ENCODE results near the gene ANGPTL8.

The ANGPTL8 gene

DNA sequence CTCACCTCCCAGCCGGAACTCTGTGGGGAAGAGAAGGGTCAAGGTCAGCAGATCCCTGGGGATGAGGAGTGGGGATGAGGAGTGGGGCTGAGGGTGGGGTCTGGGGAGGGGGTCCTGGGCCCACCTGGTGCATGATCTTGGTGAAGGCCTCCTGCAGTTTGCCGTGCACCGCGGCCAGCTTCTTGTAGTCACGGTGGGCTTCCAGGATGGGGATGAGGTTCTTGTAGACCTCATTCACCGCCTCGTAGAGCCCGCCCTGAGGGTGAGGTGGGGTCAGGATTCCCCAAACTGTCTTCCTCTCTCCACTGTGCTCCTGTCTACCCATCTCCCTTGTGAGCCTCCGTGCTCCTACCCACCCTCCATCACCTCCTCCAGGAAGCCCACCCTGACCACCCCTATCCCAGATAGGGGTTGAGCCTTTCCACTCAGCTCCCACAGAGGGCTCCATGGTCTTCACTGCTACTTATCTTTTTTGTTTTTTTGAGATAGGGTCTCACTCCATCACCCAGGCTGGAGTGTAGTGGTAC is 35.3 kb upstream of the ANGPTL8 start:
- DNase-seq = no peak

DNA sequence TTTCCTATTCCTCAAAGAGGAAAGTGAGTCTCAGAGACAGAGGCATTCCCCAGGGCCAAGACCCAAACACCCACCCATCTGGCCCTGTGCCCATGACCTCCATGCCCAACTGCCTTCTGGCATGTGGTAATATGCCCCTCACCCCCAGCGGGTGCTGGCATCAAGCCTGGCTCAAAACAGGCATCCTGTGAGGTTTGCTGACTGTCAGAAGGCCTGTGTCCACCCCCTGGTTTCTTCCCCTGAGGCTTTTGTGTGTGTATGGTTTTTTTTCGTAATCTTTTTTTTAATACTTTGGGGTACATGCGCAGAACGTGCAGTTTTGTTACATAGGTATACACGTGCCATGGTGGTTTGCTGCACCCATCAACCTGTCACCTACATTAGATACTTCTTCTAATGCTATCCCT is 34.5 kb upstream of the ANGPTL8 start:
- DNase-seq = no peak

DNA sequence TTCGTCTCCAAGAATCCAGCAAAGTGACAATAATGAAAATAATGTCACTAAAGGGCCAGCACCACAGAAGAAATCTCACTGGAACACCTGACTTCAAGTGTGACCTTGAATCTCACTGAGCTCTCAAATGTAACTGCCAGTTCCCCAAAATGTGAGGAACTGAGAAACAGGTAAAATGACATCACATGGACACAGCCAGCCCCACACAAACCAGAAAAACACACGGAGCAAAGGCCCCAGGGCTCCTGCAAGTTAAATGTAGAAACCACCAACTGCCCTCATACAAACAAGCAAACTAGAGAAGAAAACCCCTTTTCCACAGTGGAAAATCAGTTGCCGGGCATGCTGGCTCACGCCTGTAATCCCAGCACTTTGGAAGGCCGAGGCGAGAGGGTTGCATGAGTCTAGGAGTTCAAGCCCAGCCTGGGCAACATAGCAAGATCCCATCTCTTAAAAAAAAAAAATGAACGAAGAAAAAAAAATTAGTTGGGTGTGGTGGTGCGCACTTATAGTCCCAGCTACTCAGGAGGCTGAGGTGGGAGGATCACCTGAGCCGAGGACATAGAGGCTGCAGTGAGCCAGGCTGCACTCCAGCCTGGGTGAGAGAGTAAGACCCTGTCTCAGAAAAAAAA is 33.4 kb upstream of the ANGPTL8 start:
- DNase-seq = no peak

DNA sequence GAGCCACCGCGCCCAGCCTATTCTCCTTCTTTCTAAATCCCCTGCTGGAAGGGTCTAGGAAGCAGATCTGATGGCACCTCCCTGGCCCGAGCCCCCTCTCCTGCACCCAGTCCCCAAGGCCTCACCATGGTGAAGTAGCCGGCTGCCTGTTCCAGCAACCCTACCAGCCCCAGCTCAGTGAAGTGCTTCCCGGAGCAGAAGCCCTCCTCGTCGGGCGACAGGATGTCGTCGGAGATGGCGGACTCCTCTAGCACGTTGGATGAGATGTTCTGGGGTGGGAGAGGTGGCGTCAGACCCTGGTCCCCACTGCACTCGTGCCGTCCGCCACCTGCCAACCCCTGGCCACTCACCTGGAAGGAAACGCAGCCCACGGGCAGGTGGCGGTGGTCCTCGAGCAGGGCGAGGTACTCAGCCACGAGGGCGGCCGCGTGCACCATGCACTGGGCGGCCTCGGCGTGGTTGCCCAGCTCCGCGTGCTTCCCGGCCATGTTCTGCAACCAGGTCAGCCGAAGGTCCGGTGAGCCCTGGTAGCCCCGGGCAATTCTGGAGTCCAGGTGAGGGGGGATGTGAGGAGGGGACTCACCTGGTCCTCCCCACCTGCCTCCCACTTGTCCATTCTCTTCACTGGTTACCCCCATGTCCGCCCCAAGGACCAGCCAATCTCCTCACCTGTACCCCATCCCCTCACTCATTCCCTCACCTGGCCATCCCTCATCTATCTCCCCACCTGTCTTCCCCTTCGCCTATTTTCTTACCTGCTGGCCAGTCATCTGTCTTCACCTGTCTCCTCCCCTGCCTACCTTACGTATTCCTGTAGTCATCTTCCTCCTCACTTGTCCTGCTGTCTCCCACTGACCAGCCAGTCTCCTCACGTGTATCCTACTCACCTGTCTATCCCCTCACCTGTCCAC is 30.6 kb upstream of the ANGPTL8 start:
- no peak for DNase-seq

DNA sequence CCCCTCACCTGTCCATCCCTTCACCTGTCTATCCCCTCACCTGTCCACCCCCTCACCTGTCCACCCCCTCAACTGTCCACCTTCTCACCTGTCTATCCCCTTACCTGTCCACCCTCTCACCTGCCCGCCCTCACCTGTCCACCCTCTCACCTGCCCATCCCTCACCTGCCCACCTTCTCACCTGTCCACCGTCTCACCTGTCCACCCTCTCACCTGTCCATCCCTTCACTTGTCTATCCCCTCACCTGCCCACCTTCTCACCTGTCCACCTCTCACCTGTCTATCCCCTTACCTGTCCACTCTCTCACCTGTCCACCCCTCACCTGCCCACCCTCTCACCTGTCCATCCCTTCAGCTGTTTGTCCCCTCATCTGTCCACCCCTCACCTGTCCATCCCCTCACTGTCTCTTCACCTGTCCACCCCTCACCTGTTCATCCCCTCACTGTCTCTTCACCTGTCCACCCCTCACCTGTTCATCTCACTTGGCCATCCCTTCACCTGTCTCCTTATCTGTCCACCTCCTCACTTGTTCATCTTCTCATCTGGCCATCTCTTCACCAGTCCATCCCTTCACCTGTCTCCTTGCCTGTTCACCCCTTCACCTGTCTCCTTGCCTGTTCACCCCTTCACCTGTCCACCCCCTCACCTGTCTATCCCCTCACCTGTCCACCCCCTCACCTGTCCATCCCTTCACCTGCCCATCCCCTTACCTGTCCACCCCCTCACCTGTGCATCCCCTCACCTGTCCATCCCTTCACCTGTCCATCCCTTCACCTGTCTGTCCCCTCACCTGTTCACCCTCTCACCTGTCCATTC is 29.4 kb upstream of the ANGPTL8 start:
- DNase-seq = no peak

DNA sequence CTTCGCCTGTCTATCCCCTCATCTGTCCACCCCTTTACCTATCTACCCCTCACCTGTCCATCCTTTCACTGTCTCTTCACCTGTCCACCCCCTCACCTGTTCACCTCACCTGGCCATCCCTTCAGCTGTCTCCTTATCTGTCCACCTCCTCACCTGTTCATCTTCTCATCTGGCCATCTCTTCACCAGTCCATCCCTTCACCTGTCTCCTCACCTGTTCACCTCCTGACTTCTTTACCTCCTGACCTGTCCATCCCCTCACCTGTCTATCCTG is 28.8 kb upstream of the ANGPTL8 start:
- DNase-seq = no peak

DNA sequence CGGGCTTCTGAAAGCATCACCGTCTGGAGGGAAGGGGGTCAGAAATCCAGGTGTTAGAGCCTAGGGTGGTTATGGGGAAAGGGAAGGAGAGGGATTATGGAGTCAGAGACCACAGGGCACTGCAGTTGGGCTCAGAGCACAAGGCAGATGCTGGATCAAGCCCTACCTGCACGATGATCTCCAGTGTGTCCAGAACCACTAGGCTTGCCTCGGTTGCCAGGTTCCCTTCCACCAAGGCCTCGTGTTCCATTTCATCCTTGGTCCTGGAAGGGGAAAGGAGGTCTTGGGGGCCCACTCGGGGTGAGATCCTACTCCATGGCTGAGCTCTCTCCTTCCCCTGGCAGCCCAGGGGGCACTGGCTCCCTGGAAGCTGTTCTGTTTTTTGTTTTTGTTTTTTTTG is 25.0 kb upstream of the ANGPTL8 start:
- no peak for DNase-seq

DNA sequence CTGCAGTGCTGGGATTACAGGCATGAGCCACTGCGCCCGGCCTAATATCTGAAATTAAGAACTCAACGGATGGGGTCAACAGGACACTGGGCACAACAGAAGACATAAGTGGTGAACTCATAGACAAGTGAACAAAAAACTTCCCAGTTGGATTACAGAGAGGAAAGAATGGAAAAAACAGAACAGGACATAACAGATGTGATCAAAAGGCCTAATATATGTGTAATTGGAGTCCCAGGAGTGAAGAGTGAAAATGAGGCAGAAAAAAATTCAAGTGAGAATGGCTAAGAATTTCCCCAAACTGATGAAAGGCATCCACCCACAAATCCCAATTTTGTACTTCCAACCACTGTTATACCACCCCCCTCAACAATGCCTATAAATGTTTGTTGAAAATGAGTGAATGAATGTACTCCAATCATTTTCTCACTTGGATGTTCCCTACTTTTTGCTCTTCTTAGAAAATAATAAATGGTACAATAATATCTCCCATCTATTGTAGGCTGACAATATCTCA is 18.3 kb upstream of the ANGPTL8 start:
- no peak for DNase-seq

DNA sequence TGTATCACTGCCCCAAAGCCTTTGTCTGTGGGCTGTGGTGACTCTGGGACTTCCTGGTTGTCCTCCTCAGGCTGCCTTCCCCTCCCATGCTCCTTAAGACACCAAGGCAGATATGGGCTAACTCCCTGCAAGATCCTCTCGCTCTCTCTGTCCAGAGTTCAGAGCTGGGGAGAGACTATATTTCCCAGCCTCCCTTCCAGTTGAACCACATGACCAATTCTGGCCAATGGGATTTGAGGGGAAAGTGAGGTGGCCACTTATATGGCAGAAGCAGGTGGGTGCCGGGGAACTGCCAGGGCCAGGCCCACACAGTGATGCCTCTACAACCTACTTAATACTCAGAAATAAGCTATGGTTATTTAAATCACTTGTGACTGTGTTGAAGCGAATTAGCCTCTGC is 16.2 kb upstream of the ANGPTL8 start:
- DNase-seq = no peak

DNA sequence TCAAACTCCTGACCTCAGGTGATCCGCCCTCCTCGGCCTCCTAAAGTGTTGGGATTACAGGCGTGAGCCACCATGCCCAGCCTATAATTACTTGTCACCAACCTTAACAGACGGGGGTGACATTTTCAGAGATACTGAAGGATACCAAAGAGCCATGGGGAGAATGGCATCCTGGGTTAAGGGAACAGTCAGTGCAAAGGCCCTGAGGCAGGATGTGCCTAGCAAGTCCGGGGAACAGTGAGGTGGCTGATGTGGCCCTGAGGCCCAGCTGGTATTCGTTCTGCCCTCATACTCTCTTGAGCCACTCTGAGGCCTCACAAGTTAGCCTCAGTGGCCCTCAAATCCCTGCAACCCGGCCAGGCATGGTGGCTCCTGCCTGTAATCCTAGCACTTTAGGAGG is 15.0 kb upstream of the ANGPTL8 start:
- DNase-seq = no peak

DNA sequence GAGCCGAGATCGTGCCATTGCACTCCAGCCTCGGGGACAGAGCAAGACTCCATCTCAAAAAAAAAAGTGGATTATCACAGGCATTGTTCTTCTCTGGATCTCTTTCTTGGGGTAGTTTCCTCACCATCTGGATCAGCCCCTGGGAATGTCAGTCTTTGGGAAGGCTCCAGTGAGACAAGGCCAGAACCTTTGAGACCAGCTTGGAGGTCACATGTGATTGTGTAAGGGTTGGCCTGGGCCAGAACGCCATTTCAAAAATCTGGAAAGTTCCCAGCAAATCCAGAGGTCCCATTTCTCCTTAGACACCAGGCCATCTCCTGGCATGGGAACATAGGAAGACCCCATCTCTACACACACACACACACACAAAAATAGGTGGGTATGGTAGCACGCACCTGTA is 14.2 kb upstream of the ANGPTL8 start:
- no peak for DNase-seq

DNA sequence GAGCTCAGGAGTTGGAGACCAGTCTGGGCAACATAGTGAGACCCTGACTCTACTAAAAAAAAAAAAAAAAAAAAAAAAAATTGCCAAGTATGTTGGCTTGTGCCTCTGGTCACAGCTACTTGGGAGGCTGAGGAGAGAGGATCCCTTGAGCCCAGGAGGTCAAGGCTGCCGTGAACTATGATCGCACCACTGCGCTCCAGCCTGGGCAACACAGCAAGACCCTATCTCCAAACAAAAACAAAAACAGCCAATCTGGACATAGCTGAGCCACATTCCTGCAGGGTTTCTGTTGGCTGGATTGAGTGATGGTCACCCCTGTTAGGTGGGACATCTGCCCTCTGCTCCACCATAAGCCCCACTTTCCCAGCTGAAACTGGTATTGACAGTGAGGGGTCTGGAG is 13.6 kb upstream of the ANGPTL8 start:
- no peak for DNase-seq

DNA sequence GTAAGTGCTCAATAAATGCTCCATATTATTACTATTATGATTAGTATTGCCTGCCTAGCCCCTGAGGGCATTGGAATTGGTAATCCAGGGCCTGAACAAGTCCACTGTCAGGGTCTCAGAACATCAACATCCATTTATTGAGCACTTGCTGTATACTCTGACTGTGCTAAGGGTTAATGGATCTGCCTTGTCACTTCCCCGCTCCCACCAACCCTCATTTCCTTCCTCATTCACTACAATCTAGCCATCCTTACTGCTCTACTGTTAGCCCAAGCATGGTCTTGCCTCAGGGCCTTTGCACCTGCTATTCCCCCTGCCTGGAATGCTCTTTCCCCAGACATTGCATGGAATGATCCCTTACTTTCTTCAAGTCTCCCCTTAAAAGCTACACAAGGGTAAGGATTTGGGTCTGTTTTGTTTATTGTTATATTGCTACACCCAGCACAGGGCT is 12.7 kb upstream of the ANGPTL8 start:
- no peak for DNase-seq

DNA sequence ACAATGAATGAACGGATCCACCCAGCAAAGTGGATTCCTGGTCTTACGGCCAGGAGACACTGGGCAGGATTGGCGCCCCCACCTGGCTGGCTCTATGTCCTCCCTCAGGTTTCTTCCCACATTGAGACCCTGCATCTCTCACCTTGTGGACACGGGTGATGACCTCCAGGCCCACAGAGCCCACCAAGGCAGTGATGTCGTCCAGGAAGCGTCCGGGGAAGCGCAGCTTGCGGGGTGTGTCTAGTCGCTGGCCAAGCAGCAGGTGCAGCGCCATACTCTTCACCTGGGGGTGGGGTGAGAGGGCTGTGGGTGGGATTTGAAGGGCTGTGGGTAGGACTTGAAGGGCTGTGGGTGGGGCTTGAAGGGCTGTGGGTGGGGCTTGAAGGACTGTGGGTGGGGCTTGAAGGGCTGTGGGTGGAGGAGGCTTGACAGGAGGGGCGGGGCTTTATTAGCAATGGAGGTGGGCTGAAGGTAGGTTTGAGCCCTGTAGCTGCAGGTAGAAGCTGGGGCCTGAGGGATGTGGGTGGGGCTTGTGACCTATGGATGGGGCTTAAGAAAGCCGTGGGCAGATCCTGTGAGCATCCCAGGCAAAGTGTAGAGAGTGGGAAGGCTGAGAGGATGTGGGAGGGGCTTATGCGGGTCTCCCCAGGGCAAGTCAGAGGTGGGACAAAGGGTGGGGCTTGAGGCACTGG is 12.1 kb upstream of the ANGPTL8 start:
- no peak for DNase-seq

DNA sequence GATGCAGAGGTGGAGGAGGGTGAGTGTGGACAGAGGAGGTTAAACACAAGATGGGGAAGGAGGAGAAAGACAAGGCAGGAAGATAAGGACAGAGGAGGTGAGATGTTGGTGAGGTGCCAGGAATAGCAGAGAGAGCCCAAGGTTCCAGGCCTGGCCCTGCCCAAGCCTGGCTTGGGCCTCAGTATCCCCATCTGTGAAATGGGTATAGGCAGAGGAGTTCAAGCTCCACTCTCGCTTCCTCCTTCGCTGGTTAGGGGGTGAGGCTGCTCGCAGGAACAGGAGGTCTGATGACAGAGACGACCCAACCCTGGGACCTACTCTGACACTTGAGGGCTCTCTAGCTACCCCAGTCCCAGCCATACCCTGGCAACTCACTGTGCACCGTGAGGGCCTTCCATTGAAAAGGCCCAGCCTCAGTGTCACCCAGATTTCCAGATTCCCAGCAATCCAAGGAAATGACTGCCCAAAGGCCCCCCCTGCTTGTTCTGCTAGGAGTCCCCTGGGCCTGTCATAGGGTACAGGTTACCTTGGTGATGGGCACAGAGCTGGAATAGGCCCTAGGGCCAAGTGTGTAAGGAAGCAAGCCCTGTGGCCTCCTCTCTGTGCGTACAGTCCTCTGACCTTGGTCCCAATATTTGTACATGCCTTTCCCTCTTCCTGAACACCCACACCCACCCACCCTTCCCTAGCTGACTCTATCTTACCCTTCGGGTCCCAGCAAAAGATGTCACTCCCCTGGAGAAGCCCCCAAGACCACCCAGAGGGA is 8.6 kb upstream of the ANGPTL8 start:
- no peak for DNase-seq

DNA sequence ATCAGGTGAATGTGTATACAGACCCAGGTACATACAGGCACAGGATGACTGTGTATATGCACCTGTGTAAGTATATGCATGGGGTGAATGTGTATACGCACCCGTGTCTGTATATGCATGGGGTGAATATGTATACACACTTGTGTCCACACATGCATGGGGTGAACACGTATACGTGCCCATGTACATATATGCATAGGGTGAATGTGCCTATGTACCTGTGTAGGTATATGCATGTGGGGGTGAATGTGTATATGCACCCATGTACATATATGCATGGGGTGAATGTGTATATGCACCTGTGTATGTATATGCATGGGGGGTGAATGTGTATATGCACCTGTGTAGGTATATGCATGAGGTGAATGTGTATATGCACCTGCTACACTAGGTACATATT is 6.9 kb upstream of the ANGPTL8 start:
- no peak for DNase-seq

DNA sequence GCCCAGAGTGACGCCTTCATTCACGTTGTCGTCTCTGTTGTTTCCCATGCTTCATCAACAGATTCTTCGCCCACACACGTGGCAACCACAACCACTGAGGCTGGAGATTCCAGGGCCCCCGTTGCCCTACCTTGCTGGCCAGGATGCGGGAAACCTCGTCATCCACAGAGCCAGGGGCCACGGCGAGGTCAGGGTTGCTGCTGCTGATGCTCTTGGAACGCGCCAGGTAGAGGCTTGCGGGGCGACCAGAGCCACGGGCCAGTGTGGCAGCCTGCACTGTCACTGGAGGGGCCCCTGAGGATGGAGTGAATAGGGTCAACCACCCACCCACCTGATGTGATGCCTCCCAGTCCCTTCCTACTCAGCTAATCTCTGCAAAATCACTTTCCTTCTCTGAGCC is 6.3 kb upstream of the ANGPTL8 start:
- no peak for DNase-seq

DNA sequence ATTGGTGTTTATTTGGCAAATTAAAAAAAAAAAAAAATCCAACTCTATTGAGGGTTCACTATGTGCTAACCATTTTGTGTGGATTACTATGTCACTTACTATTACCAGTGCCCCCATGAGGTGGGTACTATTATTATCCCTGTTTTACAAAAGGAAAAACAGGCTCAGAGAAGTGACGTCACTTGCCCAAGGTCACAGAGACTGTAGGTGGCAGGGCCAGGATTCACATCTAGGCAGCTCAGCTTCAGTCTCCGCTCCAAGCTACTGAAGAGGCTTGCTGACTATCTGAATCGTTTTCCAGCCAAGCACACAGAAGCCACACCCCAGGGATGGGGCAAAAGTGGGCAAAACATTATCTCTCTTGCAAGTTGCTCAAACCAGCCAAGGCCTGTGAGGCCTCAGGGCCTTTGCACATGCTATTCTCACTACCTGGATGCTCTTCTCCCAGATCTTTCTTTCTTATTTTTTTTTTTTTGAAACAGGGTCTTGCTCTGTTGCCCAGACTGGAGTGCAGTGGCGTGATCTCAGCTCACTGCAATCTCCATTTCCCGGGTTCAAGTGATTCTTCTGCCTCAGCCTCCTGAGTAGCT is 4.8 kb upstream of the ANGPTL8 start:
- no peak for DNase-seq

DNA sequence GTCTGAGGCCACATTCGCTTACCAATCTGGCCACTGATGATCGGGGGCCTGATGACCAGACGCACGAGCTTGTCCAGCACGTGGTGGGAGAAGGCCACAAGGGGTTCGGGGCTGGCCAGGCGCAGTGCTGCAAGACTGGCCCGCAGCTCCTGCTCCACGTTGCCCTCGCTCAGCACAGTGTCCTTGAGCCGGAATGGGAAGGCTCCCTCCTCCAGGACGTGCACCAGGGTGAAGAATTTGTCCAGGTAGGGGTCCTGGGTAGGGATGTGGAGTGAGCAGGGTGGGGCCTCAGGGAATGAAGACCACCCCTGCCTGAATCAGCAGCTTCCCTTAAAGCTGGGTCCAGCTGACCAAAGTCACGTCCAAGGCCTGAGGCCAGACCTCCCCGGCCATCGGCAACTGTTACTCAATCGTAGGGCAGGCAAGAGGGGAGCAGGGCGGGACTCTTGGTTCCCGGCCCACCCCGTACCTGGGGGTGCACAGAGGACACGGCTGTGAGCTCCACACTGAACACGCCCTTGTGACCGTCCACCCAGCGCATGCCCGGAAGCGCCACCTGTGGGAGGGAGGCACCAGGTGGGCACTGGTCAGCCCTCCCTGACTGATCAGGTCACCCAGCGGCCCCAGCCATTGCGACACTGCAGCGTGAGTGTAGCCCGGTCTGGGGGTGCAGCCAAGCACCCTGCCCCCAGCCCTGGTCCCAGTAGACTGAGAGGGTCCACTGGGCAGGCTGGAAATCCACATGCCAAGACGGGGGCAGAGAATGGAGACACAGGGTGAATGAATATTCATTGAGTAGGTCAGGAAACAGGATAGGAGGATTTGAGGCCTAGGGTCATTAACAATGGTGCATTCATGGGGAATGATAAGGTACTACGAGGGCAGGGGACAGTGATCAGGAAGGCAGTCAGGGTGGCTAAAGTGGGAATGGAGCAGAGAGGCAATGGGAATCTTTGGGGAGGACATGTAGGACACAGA is 2.8 kb upstream of the ANGPTL8 start:
- no peak for DNase-seq

DNA sequence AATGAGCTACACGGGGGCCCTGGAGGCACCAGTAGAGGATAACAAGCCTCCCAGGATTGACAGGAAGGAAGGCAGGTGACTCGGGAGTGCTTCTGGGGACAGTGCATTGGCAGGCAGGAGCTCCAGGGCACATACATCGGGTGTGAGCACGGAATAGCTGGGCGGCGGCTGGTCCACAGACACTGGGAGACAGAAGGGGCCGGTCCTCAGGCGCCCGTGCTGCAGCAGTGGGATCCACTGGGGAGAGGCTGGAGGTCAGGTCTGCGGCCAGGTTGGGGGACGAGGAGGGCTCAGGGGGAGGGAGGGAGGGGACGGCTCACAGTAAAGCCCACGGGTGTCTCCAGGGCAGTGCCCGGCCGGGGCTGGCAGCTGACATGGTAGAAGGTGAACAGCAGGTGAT is 2.1 kb upstream of the ANGPTL8 start:
- DNase-seq = no peak

Measured in fibroblast of skin of right biceps (primary cell).